NCI-H187 treated with DMSO at 0.1 percent for 48 hours (cell line): ENCODE results near the gene TMEM31.
A peak's percentile ranks its signal among the peaks of the same experiment; 100 is the strongest.

Experiments used
- DNase-seq: peaks from one replicate; lab custom pipeline; 2025; lab: John Stamatoyannopoulos, UW

The TMEM31 gene

GRCh38 chrX:103710609-103711008 is at the start of gene TMEM31:
TMEM31 (plus strand) TSS chrX:103710909; CDS start chrX:103712259, 1,350 bp downstream.
- no peak for DNase-seq

- no peak for DNase-seq
These were observed 46.5 kb upstream of the TMEM31 start for GRCh38 chrX:103663981-103664762.

GRCh38 chrX:103666202-103667107 is 44.3 kb upstream of the TMEM31 start:
- no peak for DNase-seq

- DNase-seq, result no peak
These were observed 41.0 kb upstream of the TMEM31 start for GRCh38 chrX:103669745-103670144.

- DNase-seq, result no peak
These were observed 35.9 kb upstream of the TMEM31 start for GRCh38 chrX:103674531-103675454.

- no peak for DNase-seq
These were observed 32.3 kb upstream of the TMEM31 start for GRCh38 chrX:103678199-103678993.

- DNase-seq, result no peak
These were observed 29.3 kb upstream of the TMEM31 start for GRCh38 chrX:103681443-103681842.

- DNase-seq, result no peak
These were observed 25.3 kb upstream of the TMEM31 start for GRCh38 chrX:103685396-103685795.

- DNase-seq, result peak; percentile 99
These were observed 24.3 kb upstream of the TMEM31 start, which contains the start of gene MORF4L2 for GRCh38 chrX:103686199-103687072. MORF4L2 (minus strand) TSS chrX:103686699; CDS start chrX:103677027, 9,672 bp downstream.

GRCh38 chrX:103687073-103687695 is 23.5 kb upstream of the TMEM31 start:
- peak; percentile 48 for DNase-seq

- peak; percentile 62 for DNase-seq
These were observed 23.0 kb upstream of the TMEM31 start for GRCh38 chrX:103687696-103688201.

GRCh38 chrX:103688946-103689345 is 21.8 kb upstream of the TMEM31 start:
- no peak for DNase-seq

- DNase-seq, result no peak
These were observed 19.6 kb upstream of the TMEM31 start for GRCh38 chrX:103691059-103691458.

GRCh38 chrX:103697687-103698086 is 13.0 kb upstream of the TMEM31 start:
- no peak for DNase-seq

GRCh38 chrX:103699243-103699642 is 11.5 kb upstream of the TMEM31 start:
- no peak for DNase-seq

- DNase-seq, result no peak
These were observed 5.8 kb upstream of the TMEM31 start for GRCh38 chrX:103704863-103705262.

GRCh38 chrX:103716962-103717361 is 6.3 kb downstream of the TMEM31 start:
- DNase-seq, result no peak

- DNase-seq, result no peak
These were observed 7.4 kb downstream of the TMEM31 start for GRCh38 chrX:103718120-103718519.

- DNase-seq, result no peak
These were observed 11.8 kb downstream of the TMEM31 start for GRCh38 chrX:103722505-103722904.
